ENCODE measurements around the gene RXFP4. TPM values are rescaled to one million over a fixed set of nuclear protein-coding genes. Genes with fewer than 3 reads are reported as not detected.

The RXFP4 gene
- total RNA-seq, 1 donor from 2014 or later, result not detected

GRCh38 chr1:155898888-155899287 lies 42.5 kb upstream of the RXFP4 start:
- H3K4me1 ChIP-seq, result peaks cover 0 to 6% of the 10 kb centered on the region in 2 donors
- intact Hi-C loops (cut with DNase I), result no loop called here
- no peak overlapping the region for H3K4me3 ChIP-seq
- H3K27ac ChIP-seq, result no peak overlapping the region
- no peak for DNase-seq (ENCODE audit: low spot score in 2 of 2)
- peaks cover 71 to 78% of the 10 kb centered on the region in 2 donors for H3K36me3 ChIP-seq
- no peaks in the 10 kb centered on the region for H3K9me3 ChIP-seq
- no peak for TF ChIP-seq CTCF (IDR thresholded peaks at IDR 0.05)
- no peaks in the 10 kb centered on the region for H3K27me3 ChIP-seq

GRCh38 chr1:155899683-155900082 lies 41.8 kb upstream of the RXFP4 start:
- H3K4me3 ChIP-seq, result no peak overlapping the region
- no peak for DNase-seq (ENCODE audit: low spot score in 2 of 2)
- no peaks in the 10 kb centered on the region for H3K27me3 ChIP-seq
- peaks cover 0 to 2% of the 10 kb centered on the region in 2 donors for H3K4me1 ChIP-seq
- peaks cover 79 to 86% of the 10 kb centered on the region in 2 donors for H3K36me3 ChIP-seq
- intact Hi-C loops (cut with DNase I), result no loop called here
- no peaks in the 10 kb centered on the region for H3K9me3 ChIP-seq
- no peak for TF ChIP-seq CTCF (IDR thresholded peaks at IDR 0.05)
- H3K27ac ChIP-seq, result no peak overlapping the region

GRCh38 chr1:155900161-155900560 lies 41.3 kb upstream of the RXFP4 start:
- no peak overlapping the region for H3K27ac ChIP-seq
- H3K27me3 ChIP-seq, result no peaks in the 10 kb centered on the region
- DNase-seq (ENCODE audit: low spot score in 2 of 2), result no peak
- TF ChIP-seq CTCF (IDR thresholded peaks at IDR 0.05), result no peak
- H3K4me3 ChIP-seq, result no peak overlapping the region
- H3K4me1 ChIP-seq, result peaks cover 0 to 2% of the 10 kb centered on the region in 2 donors
- intact Hi-C loops (cut with DNase I), result no loop called here
- no peaks in the 10 kb centered on the region for H3K9me3 ChIP-seq
- H3K36me3 ChIP-seq, result peaks cover 84 to 91% of the 10 kb centered on the region in 2 donors

- Histone ChIP-seq H3K9me3 (no peaks in the 10 kb centered on the region), H3K27me3 (no peaks in the 10 kb centered on the region), H3K4me3 (no peak overlapping the region), H3K4me1 (peaks cover 0 to 1% of the 10 kb centered on the region in 2 donors), H3K27ac (no peak overlapping the region), H3K36me3 (peaks cover 84 to 98% of the 10 kb centered on the region in 2 donors)
- no peak for DNase-seq (ENCODE audit: low spot score in 2 of 2)
- TF ChIP-seq CTCF (IDR thresholded peaks at IDR 0.05), result no peak
- intact Hi-C loops (cut with DNase I), result no loop called here
These were observed 37.2 kb upstream of the RXFP4 start for GRCh38 chr1:155904261-155904660.

- intact Hi-C loops (cut with DNase I), result loop anchor here (2.0 kb wide), 2 partner anchors 15 to 221 kb away; partner anchors contain the start of genes DAP3 and YY1AP1
- Histone ChIP-seq H3K27me3 (no peaks in the 10 kb centered on the region), H3K36me3 (peaks cover 42 to 68% of the 10 kb centered on the region in 2 donors), H3K27ac (peak overlapping the region; percentile 90 to 95), H3K9me3 (no peaks in the 10 kb centered on the region), H3K4me3 (peak overlapping the region; percentile 78 to 84), H3K4me1 (peaks cover 3 to 15% of the 10 kb centered on the region in 2 donors)
- DNase-seq (ENCODE audit: low spot score in 2 of 2), result peak in 1 of 2 donors; percentile 21
- no peak for TF ChIP-seq CTCF (IDR thresholded peaks at IDR 0.05)
These were observed 31.5 kb upstream of the RXFP4 start for GRCh38 chr1:155909894-155910293.

Data from ascending aorta (tissue), 2 donors.